H1 (cell line): Measurements from ENCODE around the gene C16orf46. TPM values are rescaled to one million over a fixed set of nuclear protein-coding genes. Genes with fewer than 3 reads are reported as not detected.

Experiments
- CBX8 ChIP-seq: fragments of 300-800, 300-1000 bp; sonication (generic); IDR thresholded peaks from 2 replicates; pipeline ENCODE4 v1.7.1; 2016; ENCODE audit warnings: low read depth, low read length, borderline replicate concordance
- JUND ChIP-seq: IDR thresholded peaks from 2 replicates; pipeline ENCODE4 v1.6.1; 2011; ENCODE audit warnings: mild to moderate bottlenecking, improper control_type of control experiment, low read length
- NANOG ChIP-seq: IDR thresholded peaks from 2 replicates; pipeline ENCODE4 v1.6.1; 2011; ENCODE audit warnings: low read length, low read depth, mild to moderate bottlenecking, inconsistent platforms; ENCODE audit not compliant: insufficient read depth, poor library complexity, severe bottlenecking
- SIRT6 ChIP-seq: IDR thresholded peaks from one replicate; pipeline ENCODE4 v1.7.1; 2012; ENCODE audit warnings: low read length, inconsistent platforms
- ZNF274 ChIP-seq: IDR thresholded peaks from 2 replicates; pipeline ENCODE4 v1.7.0; 2012; ENCODE audit warnings: low read length, borderline replicate concordance; ENCODE audit errors: extremely low read depth
- polyA plus RNA-seq, 7 experiments: library from polyadenylated mRNA; depleted of rRNA in 3 of 7; stranded (reverse) in 5 of 7; unstranded in 2 of 7; fragments of >200 nt in 5 of 7; fragments of 200-250 nt in 2 of 7; gene quantifications; 1 replicate in 5 of 7; 2 replicates in 1 of 7; 4 replicates in 1 of 7; pipeline versions ENCODE4 v1.2.1 to v1.2.3, GENCODE V29; 2011 to 2013; ENCODE audit warnings: missing spikeins in 2 of 7, mixed read lengths in 2 of 7
- total RNA-seq: library from RNA; stranded (reverse); fragmentation: NEBNext Ultra II Directional; extraction: Animal tissue kit (Norgen Biotek cat#: 25700); gene quantifications from 2 replicates; pipeline ENCODE4 v1.2.1, GENCODE V29; 2021
- TF ChIP-seq, protein P1 (sequence below): fragments of 300-600 bp; sonication (generic); IDR thresholded peaks from 2 replicates; pipeline ENCODE4 v1.7.1; 2012; ENCODE audit warnings: low read length, moderate library complexity, mild to moderate bottlenecking, inconsistent platforms; ENCODE audit not compliant: insufficient replicate concordance
- TF ChIP-seq, protein P2 (sequence below): IDR thresholded peaks from 2 replicates; pipeline ENCODE4 v1.6.1; 2012; ENCODE audit warnings: inconsistent platforms

Gene C16orf46
- total and polyA plus RNA-seq, 2 of the 8 experiments (the other 6 are each of a cell fraction or from before 2014, with no cell fraction given), result 0.48 to 0.60 TPM

DNA sequence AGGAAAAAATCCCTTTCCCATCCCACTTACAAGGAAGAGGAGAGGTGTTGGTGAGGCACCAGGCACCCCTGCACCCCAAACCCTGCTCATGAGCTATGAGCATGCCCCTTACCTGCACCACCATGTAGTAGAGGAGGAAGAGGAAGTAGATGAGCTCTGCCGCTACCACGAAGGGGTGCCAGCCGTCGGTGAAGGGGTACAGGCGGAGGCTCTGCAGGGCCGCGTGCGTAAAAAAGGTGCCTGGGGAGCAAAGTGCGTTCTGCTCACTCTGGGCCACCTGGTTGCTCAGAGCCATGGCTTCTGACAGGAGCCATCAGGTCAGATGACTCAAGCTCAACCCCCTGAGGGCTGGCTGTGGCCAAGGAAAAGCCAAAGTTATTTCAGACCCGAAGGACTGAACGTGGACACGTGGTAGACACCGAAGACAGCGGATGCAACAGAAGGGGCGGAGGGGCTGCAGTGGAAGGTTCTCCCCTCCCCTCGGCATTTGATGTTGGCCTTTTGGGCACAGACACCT, 44.5 kb upstream of the C16orf46 start (continued):
- TF ChIP-seq, protein P1, sequence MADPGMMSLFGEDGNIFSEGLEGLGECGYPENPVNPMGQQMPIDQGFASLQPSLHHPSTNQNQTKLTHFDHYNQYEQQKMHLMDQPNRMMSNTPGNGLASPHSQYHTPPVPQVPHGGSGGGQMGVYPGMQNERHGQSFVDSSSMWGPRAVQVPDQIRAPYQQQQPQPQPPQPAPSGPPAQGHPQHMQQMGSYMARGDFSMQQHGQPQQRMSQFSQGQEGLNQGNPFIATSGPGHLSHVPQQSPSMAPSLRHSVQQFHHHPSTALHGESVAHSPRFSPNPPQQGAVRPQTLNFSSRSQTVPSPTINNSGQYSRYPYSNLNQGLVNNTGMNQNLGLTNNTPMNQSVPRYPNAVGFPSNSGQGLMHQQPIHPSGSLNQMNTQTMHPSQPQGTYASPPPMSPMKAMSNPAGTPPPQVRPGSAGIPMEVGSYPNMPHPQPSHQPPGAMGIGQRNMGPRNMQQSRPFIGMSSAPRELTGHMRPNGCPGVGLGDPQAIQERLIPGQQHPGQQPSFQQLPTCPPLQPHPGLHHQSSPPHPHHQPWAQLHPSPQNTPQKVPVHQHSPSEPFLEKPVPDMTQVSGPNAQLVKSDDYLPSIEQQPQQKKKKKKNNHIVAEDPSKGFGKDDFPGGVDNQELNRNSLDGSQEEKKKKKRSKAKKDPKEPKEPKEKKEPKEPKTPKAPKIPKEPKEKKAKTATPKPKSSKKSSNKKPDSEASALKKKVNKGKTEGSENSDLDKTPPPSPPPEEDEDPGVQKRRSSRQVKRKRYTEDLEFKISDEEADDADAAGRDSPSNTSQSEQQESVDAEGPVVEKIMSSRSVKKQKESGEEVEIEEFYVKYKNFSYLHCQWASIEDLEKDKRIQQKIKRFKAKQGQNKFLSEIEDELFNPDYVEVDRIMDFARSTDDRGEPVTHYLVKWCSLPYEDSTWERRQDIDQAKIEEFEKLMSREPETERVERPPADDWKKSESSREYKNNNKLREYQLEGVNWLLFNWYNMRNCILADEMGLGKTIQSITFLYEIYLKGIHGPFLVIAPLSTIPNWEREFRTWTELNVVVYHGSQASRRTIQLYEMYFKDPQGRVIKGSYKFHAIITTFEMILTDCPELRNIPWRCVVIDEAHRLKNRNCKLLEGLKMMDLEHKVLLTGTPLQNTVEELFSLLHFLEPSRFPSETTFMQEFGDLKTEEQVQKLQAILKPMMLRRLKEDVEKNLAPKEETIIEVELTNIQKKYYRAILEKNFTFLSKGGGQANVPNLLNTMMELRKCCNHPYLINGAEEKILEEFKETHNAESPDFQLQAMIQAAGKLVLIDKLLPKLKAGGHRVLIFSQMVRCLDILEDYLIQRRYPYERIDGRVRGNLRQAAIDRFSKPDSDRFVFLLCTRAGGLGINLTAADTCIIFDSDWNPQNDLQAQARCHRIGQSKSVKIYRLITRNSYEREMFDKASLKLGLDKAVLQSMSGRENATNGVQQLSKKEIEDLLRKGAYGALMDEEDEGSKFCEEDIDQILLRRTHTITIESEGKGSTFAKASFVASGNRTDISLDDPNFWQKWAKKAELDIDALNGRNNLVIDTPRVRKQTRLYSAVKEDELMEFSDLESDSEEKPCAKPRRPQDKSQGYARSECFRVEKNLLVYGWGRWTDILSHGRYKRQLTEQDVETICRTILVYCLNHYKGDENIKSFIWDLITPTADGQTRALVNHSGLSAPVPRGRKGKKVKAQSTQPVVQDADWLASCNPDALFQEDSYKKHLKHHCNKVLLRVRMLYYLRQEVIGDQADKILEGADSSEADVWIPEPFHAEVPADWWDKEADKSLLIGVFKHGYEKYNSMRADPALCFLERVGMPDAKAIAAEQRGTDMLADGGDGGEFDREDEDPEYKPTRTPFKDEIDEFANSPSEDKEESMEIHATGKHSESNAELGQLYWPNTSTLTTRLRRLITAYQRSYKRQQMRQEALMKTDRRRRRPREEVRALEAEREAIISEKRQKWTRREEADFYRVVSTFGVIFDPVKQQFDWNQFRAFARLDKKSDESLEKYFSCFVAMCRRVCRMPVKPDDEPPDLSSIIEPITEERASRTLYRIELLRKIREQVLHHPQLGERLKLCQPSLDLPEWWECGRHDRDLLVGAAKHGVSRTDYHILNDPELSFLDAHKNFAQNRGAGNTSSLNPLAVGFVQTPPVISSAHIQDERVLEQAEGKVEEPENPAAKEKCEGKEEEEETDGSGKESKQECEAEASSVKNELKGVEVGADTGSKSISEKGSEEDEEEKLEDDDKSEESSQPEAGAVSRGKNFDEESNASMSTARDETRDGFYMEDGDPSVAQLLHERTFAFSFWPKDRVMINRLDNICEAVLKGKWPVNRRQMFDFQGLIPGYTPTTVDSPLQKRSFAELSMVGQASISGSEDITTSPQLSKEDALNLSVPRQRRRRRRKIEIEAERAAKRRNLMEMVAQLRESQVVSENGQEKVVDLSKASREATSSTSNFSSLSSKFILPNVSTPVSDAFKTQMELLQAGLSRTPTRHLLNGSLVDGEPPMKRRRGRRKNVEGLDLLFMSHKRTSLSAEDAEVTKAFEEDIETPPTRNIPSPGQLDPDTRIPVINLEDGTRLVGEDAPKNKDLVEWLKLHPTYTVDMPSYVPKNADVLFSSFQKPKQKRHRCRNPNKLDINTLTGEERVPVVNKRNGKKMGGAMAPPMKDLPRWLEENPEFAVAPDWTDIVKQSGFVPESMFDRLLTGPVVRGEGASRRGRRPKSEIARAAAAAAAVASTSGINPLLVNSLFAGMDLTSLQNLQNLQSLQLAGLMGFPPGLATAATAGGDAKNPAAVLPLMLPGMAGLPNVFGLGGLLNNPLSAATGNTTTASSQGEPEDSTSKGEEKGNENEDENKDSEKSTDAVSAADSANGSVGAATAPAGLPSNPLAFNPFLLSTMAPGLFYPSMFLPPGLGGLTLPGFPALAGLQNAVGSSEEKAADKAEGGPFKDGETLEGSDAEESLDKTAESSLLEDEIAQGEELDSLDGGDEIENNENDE, result no peak
- TF ChIP-seq JUND, result no peak
- TF ChIP-seq, protein P2, sequence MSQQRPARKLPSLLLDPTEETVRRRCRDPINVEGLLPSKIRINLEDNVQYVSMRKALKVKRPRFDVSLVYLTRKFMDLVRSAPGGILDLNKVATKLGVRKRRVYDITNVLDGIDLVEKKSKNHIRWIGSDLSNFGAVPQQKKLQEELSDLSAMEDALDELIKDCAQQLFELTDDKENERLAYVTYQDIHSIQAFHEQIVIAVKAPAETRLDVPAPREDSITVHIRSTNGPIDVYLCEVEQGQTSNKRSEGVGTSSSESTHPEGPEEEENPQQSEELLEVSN, result no peak
- no peak for TF ChIP-seq SIRT6
- no peak for TF ChIP-seq NANOG
- no peak for TF ChIP-seq CBX8
- TF ChIP-seq ZNF274, result no peak
